WERI-Rb-1 (cell line): ENCODE results near the gene KLHL33.

Source experiments
- DNase-seq: peaks from one replicate; pipeline ENCODE4 v3.0.0-alpha.2; 2020
- H3K27ac ChIP-seq: fragments of 250-450 bp; sonication (Bioruptor Pico); 2 replicates; pipeline ENCODE4 v1.5.1; 2020; ENCODE audit warnings: mild to moderate bottlenecking, moderate library complexity
- H3K27me3 ChIP-seq: fragments of 250-450 bp; sonication (Bioruptor Pico); 2 replicates; pipeline ENCODE4 v1.5.1; 2021; ENCODE audit warnings: mild to moderate bottlenecking, low read depth, moderate library complexity; ENCODE audit not compliant: insufficient read depth, severe bottlenecking
- H3K36me3 ChIP-seq: fragments of 250-450 bp; sonication (Bioruptor Pico); 2 replicates; pipeline ENCODE4 v1.5.1; 2020; ENCODE audit warnings: mild to moderate bottlenecking, moderate library complexity
- H3K4me3 ChIP-seq: 2 replicates; pipeline ENCODE4 v1.5.1; 2011; ENCODE audit warnings: low read depth, mild to moderate bottlenecking, control low read depth, low read length
- H3K9me3 ChIP-seq: fragments of 250-450 bp; sonication (Bioruptor Pico); 2 replicates; pipeline ENCODE4 v1.5.1; 2021; ENCODE audit warnings: mild to moderate bottlenecking, moderate library complexity; ENCODE audit not compliant: severe bottlenecking
- TF ChIP-seq, protein P1 (sequence below): IDR thresholded peaks from 2 replicates; pipeline ENCODE4 v1.5.1; 2011; ENCODE audit warnings: low read depth, mild to moderate bottlenecking, control low read depth, inconsistent platforms, low read length

Gene KLHL33

DNA sequence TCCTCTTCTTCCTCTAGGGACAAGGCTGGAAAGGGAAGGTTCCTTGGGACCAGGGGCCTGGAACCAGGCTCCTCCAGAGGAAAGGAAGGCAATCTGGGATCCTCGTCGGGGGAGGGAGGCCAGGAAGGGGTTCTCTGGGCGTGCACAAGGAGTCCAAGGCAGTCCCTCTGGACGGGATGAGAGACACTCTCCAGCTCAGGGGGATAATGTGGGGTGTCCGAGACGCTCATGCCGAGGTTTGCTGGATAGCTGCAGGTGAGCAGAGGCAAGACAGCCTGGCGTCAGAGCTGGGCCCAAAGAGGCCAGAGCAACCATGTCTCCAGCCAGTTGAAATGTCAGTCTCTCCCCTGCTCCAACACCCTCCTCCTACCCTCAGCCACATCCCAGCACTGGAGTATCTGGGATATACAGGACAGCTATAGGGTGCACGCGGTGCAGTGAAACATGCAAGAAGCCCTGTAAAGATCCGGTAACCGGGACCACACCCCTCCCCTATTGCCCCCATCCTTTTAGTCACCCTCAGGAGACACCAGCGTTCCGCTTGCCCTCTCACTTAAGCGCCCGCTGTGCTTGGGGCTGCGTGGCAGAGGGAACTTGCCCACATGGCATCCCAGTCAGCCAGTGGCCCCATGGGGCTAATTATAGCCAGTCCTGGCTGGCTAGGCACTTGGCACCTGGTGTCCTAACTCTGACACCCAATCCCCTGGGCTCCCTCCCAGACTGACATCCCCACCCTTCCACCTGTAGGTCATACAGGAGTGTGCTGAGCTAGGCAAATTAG, at the start of gene KLHL33:
TSS of gene KLHL33 (minus strand) at position 585 of the 781 bp plus-strand sequence. CDS start at position 230, 355 bp downstream.
- Histone ChIP-seq H3K27ac (no peak within 1 kb of the TSS), H3K4me3 (no peak within 1 kb of the TSS), H3K9me3 (no peaks in the 10 kb centered on the region), H3K27me3 (no peaks in the 10 kb centered on the region), H3K36me3 (no peaks in the 10 kb centered on the region)
- TF ChIP-seq, protein P1, sequence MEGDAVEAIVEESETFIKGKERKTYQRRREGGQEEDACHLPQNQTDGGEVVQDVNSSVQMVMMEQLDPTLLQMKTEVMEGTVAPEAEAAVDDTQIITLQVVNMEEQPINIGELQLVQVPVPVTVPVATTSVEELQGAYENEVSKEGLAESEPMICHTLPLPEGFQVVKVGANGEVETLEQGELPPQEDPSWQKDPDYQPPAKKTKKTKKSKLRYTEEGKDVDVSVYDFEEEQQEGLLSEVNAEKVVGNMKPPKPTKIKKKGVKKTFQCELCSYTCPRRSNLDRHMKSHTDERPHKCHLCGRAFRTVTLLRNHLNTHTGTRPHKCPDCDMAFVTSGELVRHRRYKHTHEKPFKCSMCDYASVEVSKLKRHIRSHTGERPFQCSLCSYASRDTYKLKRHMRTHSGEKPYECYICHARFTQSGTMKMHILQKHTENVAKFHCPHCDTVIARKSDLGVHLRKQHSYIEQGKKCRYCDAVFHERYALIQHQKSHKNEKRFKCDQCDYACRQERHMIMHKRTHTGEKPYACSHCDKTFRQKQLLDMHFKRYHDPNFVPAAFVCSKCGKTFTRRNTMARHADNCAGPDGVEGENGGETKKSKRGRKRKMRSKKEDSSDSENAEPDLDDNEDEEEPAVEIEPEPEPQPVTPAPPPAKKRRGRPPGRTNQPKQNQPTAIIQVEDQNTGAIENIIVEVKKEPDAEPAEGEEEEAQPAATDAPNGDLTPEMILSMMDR, result no peak
- no peak for DNase-seq

GRCh38 chr14:20482382-20482781, 46.4 kb upstream of the KLHL33 start:
- no peak overlapping the region for H3K4me3 ChIP-seq
- TF ChIP-seq, protein P1, result no peak
- H3K36me3 ChIP-seq, result peaks cover 6% of the 10 kb centered on the region
- DNase-seq, result no peak
- no peak overlapping the region for H3K27ac ChIP-seq
- no peaks in the 10 kb centered on the region for H3K9me3 ChIP-seq
- H3K27me3 ChIP-seq, result no peaks in the 10 kb centered on the region

GRCh38 chr14:20478894-20479293, 42.9 kb upstream of the KLHL33 start:
- H3K36me3 ChIP-seq, result peaks cover 41% of the 10 kb centered on the region

DNA sequence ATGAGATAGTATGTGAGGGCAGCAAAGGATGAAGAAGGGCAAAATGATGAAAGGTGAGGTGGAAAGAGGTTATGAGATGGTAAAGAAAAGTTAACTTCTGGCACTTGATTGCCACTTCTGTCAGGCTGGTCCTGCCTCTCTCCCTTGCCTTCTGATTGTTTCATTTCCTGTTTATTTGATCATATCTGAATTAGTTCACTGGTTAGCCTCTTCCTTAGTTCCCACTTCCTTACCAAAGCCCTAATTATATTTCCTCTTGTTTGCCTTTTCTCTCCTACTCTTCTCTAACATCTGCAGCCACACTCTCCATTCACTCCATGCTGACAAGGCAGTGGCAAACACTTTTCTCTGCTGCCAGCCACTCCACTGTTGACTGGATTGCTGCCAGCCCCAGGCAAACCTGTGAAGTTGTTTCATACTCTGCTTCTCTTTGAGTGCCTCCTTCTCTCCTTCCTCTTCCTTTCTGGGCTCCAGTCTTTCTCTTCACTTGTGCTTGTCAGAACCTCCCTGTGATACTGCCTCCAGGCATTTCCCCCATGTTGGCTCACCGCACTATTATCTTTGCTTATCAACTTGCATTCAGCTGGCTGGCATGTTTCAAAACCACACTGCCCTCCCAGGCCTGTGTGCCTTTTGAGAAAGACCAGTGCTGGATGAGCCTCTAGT, 41.4 kb upstream of the KLHL33 start:
- Histone ChIP-seq H3K4me3 (no peak overlapping the region), H3K27ac (no peak overlapping the region), H3K27me3 (no peaks in the 10 kb centered on the region), H3K9me3 (no peaks in the 10 kb centered on the region), H3K36me3 (peaks cover 53% of the 10 kb centered on the region)
- DNase-seq, result no peak
- TF ChIP-seq, protein P1, result no peak

More at GRCh38 chr14:20478894-20479293, 42.9 kb upstream of the KLHL33 start:
- no peak overlapping the region for H3K27ac ChIP-seq
- no peak for DNase-seq
- H3K4me3 ChIP-seq, result no peak overlapping the region
- TF ChIP-seq, protein P1, result no peak
- no peaks in the 10 kb centered on the region for H3K27me3 ChIP-seq
- H3K9me3 ChIP-seq, result no peaks in the 10 kb centered on the region

- TF ChIP-seq, protein P1, result no peak
- DNase-seq, result no peak
- Histone ChIP-seq H3K9me3 (no peaks in the 10 kb centered on the region), H3K36me3 (peaks cover 55% of the 10 kb centered on the region), H3K4me3 (no peak overlapping the region), H3K27ac (no peak overlapping the region), H3K27me3 (no peaks in the 10 kb centered on the region)
Observed at GRCh38 chr14:20476776-20477175, 40.8 kb upstream of the KLHL33 start.
